ENCODE measurements around the gene SYK.

SYK gene

DNA sequence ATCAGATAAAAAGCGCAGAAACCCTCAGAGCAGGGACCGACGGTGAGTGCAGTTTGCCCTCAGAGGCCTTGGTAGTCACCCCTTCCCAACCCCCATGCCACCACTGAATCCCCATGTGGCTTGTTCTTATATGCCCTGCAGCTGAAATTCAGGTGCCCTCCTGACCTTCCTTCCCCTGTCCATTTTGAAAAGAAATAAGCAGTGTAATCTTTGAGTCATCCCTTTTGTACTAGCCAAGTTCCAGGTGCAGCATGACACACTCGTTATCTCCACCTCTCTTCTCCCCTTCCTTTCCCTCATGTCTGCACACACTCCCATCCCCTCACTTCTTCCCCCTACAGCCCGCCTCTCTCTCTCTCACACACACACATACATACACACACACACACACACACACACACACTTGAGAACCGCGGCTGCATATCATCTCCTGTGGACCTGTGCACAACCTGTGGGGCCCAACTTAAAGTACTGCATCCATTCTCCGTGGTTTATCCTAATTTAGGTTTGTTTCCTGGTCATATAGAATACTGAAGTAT is 53.1 kb downstream of the SYK start:
- DNase-seq = no peak

GRCh38 chr9:90855208-90855902 is 53.7 kb downstream of the SYK start:
- DNase-seq = no peak

DNA sequence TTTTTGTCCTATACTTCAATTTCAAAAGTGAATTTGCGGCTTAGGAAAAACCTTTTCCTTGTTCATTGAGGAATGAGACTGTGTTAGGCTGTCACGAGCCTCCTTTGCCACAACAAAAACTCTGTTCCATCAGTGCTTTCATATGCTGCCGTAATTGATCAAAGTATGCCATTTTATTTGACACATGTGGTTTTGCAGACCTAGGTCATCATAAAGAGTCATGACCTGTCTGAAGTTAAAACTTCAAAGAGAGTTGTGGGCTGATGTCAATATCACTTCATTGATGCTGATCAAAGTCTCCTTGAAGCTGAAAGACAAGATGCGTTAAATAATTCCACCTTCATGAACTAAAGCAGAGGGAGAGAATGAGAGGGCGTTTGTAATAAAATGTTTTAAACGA is 55.5 kb downstream of the SYK start:
- no peak for DNase-seq

DNA sequence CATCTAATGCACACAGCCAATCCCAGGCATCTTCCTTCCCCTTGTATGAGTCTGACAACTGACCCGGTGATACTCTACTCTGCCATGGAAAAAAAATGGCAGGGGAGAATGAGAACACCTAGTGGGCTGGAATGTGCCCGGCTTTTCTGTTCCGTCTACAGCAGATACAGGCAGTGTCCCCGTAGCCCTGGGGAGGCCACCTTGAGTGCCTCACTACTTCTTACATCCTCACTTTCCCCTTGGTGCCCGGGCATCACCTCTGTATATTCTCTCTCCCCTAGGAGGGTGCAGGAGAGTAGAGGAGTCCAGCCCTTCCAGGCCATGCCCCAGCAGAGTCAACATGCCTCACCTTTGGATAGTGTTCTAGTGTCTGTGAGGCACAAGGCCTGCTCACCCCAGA is 56.2 kb downstream of the SYK start:
- no peak for DNase-seq

DNA sequence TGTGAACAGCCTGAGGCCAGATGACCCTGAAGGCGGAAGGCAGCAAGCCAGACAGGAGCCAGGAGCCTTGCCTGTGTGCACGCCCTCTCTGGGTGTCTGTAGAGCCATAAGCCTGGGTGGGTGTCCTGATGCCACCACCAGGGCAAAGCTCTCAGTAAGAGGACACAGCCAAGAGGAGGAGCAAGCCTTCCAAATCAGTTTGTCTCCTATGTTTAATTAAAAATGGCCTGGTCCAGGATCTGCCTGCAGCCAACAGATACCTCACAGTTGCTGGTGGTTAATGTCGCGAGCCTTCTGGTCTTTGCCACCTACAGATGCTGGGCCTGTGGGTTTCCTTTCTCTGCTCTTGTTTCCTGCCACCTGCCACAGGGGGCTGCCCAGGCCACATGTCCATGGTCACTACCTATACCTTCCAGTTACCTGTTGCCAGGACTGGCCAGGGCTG is 56.9 kb downstream of the SYK start:
- DNase-seq = no peak

GRCh38 chr9:90860382-90860781 is 58.8 kb downstream of the SYK start:
- no peak for DNase-seq

- DNase-seq = no peak
These were observed 59.2 kb downstream of the SYK start for GRCh38 chr9:90860826-90861225.

DNA sequence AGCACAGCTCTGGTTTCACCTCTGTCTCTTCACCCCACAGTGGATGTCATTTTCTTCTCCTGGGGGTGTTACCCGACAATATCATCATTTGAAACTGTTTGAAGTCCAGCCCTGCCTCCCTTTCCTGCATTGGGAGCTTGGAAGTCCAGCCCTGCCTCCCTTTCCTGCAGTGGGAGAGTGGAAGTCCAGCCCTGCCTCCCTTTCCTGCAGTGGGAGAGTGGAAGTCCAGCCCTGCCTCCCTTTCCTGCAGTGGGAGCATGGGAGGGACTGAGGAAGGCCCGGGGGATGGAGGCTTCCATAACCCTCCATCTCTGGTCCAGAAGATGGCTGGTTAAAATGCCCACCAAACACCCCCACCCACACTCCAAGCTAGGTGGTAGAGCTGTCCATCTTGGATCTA is 59.8 kb downstream of the SYK start:
- no peak for DNase-seq

DNA sequence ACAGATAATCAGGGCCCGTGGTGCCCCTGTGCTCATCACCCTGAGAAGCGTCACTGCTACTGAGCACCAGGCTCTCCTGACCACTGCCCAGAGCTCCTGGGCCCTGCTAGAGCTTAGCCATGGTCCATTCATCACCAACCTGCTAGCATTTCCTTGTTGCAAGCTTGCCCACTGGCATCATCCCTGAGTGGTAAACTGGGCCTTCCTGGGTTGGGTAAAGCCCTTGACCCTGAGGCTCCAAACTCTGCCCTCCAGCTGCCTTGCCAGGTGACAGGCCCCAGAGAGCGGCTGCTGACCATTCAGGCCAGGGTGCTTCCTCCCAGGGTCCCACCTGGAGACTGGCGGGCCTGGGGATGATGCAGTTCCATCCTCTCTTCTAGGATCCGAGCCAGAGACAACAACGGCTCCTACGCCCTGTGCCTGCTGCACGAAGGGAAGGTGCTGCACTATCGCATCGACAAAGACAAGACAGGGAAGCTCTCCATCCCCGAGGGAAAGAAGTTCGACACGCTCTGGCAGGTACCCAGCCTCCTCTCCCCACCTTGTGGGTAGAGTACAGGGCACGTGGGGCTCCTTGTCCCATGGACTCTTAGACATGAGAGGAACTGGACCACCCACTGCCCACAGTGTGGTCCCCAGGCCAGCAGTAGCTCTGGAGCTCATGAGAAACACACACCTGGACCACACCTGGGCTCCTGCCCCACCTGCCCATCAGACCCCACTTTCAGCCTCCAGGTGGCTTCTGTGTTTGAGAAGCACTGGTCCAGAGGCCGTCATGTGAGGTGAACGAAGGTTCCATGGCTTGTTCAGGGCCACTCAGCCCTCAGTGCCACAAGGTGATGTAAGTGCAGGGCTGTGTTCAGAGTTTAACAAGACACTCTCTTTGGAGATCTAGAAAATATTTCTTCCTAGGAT is 60.5 kb downstream of the SYK start:
- DNase-seq = no peak

GRCh38 chr9:90864779-90865178 is 63.2 kb downstream of the SYK start:
- no peak for DNase-seq

GRCh38 chr9:90867101-90867500 is 65.5 kb downstream of the SYK start:
- no peak for DNase-seq

DNA sequence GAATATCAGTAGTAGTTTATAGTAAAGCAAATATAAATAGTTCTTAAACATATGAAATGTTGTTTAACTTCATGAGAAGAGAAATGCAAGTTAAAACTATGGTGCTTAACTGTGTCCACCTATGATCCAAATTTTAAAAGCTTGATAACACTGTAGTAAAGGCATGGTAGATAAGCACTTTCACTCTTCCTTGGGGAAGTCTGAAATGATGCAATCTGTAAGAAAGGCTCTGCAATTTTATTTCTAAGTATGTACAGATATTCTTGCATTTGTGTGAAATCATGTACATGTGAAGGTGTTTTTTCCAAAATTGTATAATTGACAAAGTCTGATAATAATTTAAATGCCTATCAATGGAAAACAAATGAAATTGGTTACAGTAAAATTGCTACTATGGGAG is 66.9 kb downstream of the SYK start:
- no peak for DNase-seq

DNA sequence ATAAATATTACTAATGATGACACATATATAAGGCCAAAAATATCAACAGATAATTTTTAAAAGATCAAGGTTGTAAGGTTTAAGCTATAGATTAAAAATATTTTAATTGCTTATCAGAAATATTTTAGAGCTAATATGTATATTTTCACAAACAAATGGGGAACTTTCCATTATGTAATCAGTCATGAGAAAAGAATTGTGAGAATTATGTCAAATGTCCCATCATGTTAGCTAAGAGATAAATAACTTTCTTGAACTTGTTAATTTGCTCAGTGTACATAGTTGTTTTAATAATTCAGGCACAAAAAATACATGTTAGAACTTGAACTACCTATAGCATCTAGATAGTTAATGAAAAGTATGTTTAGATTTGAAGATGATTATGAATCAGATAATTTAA is 67.7 kb downstream of the SYK start:
- DNase-seq = no peak

GRCh38 chr9:90870621-90871326 is 69.2 kb downstream of the SYK start:
- peak; percentile 57 for DNase-seq

DNA sequence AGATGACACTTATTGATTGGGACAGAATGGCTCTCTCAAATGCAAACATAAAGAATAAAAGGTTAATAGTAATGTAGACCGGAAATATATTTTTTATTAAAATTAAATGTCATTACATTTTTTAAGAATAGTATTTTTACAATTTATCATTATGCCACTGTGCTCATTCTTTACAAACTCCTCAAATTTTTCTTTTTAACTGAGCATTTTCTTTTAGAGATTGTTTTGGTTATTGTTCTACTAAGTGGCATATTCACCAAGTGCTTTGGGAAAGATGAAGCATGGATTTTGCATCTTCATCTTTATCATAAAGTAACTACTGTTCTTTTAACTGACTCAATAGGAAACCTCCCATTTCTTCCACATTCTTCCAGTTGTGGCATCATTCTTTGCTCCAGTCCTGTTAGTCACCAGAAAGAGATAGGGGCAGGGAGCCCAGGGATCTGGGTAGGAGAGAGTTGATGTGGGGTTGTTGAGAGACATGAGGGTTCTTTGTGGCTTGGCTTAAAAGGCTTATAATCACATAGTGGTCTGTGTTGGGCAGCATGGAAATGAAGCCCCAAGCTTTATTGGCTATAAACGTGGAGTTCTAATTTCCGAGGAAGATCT is 69.8 kb downstream of the SYK start:
- no peak for DNase-seq

GRCh38 chr9:90872835-90873294 is 71.2 kb downstream of the SYK start:
- DNase-seq = no peak

- no peak for DNase-seq
These were observed 71.8 kb downstream of the SYK start for GRCh38 chr9:90873422-90873821.

DNA sequence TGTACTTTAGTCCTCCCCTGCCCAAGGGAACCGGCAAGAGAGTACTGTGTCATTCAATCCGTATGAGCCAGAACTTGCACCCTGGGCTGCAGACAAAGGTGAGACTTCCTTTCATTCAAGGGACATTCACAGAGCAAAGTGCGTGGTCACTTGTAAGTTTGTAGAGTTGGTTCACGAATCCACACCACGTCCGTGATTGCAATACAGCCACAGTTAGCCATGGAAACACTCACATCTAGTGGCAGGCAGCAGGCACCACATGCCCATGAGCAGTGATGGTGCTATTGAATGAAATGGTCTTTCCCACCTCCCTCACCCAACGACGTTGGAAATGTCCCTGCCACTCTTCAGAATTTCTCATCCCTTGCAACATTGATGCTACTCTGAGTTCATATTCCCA is 72.6 kb downstream of the SYK start:
- no peak for DNase-seq

DNA sequence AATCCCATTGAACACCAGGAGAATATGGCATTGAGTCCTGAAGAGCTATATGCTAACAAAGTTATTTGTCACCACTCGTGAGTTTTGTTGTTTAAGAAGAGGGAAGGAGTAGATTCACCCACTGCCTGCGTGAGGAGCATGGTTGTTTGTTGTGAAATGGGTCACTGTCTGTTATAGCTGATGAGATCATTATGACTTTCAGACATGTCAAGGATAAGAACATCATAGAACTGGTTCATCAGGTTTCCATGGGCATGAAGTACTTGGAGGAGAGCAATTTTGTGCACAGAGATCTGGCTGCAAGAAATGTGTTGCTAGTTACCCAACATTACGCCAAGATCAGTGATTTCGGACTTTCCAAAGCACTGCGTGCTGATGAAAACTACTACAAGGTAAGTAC is 76.9 kb downstream of the SYK start:
- DNase-seq = no peak

DNA sequence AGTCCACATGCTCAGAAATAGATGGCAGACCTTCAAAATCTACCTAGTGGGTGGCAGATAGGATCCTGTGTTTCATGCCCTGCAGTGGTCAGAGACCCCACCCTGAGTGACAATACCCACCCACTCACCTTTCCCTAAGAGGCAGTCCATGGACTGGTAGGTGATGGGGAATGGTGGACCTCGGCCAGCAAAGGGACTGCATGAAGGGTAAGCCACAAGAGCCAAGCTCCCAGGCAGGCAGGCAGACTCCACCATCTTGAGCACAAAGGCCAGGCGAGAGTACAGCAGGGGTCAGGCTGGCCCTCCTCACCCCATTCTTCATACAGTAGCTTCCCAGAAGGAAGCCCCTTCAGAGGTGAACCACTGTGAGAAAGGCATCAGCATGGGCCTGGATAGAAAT is 78.4 kb downstream of the SYK start:
- no peak for DNase-seq

DNA sequence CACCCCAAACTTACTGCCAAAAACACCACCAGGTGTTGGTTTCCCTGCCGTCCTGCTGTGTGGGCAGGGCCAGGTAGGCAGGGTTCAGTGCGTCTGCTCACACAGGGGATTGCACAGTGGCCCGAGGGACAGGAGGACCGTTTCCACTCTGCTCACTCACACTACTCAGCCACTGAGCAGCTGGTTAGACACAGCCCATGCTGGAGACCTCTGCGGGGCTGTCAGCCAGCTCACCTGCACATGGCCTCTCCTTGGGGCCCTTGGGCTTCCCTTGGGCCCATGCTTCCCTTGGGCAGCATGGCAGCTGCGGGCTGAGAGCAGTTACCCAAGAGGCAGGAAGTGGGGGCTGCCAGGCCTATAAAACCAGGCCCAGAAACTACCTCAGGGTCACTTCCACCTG is 79.0 kb downstream of the SYK start:
- no peak for DNase-seq

DNA sequence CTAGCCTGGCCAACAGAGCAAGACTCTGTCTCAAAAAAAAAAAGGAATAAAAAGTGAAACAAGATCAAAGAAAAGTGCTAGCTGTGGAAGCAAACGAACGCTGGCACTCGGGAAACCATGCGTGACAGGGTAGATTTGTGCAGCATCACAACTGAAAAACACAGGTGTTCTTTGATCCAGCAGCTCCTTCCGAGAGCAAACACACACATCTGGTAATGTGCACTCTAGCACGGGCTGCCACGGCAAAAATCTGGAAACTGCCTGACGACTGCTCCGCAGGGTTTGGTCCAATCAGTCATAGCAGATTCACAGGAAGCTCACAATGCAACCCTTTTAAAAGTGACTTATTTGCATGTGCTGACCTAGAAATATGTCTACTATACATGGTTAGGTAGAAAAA is 80.0 kb downstream of the SYK start:
- no peak for DNase-seq
